Skeletal muscle satellite cell (primary cell): Measurements from ENCODE around the gene DNAI2.

Experiments used
- H3K27me3 ChIP-seq: 2 replicates; pipeline ENCODE4 v1.7.0; 2013; ENCODE audit warnings: low read length; ENCODE audit not compliant: control insufficient read depth, insufficient read depth
- H3K36me3 ChIP-seq: 2 replicates; pipeline ENCODE4 v1.7.0; 2013; ENCODE audit warnings: mild to moderate bottlenecking, control low read depth, low read length; ENCODE audit not compliant: insufficient read depth
- H3K4me1 ChIP-seq: 2 replicates; pipeline ENCODE4 v1.7.0; 2013; ENCODE audit warnings: low read length; ENCODE audit not compliant: control insufficient read depth, insufficient read depth
- H3K4me2 ChIP-seq: 2 replicates; pipeline ENCODE4 v1.7.0; 2013; ENCODE audit warnings: mild to moderate bottlenecking, low read length
- H3K4me3 ChIP-seq: 2 replicates; pipeline ENCODE4 v1.7.0; 2013; ENCODE audit warnings: low read length
- H3K9ac ChIP-seq: 2 replicates; pipeline ENCODE4 v1.7.0; 2013; ENCODE audit warnings: mild to moderate bottlenecking, low read depth, low read length, moderate library complexity
- H3K9me3 ChIP-seq: replicated peaks from 2 replicates; pipeline ENCODE4 v1.7.0; 2013; ENCODE audit warnings: mild to moderate bottlenecking, control low read depth, low read length

Gene DNAI2

GRCh38 chr17:74334393-74335039, 60.5 kb downstream of the DNAI2 start:
- Histone ChIP-seq H3K36me3 (no peaks in the 10 kb centered on the region), H3K4me1 (no peaks in the 10 kb centered on the region), H3K27me3 (no peaks in the 10 kb centered on the region), H3K4me3 (no peak overlapping the region), H3K9ac (no peak overlapping the region), H3K4me2 (no peak overlapping the region), H3K9me3 (no peaks in the 10 kb centered on the region)

- no peak overlapping the region for H3K4me2 ChIP-seq
- H3K4me1 ChIP-seq, result no peaks in the 10 kb centered on the region
- H3K9me3 ChIP-seq, result no peaks in the 10 kb centered on the region
- no peak overlapping the region for H3K4me3 ChIP-seq
- no peak overlapping the region for H3K9ac ChIP-seq
- no peaks in the 10 kb centered on the region for H3K27me3 ChIP-seq
- no peaks in the 10 kb centered on the region for H3K36me3 ChIP-seq
Observed at GRCh38 chr17:74335529-74336062, 61.6 kb downstream of the DNAI2 start.

GRCh38 chr17:74336307-74336706, 62.3 kb downstream of the DNAI2 start:
- no peak overlapping the region for H3K4me2 ChIP-seq
- no peaks in the 10 kb centered on the region for H3K4me1 ChIP-seq
- no peaks in the 10 kb centered on the region for H3K27me3 ChIP-seq
- no peak overlapping the region for H3K4me3 ChIP-seq
- no peak overlapping the region for H3K9ac ChIP-seq
- H3K36me3 ChIP-seq, result no peaks in the 10 kb centered on the region
- no peaks in the 10 kb centered on the region for H3K9me3 ChIP-seq

GRCh38 chr17:74337834-74338500, 63.9 kb downstream of the DNAI2 start:
- Histone ChIP-seq H3K4me3 (no peak overlapping the region), H3K4me1 (no peaks in the 10 kb centered on the region), H3K27me3 (no peaks in the 10 kb centered on the region), H3K36me3 (no peaks in the 10 kb centered on the region), H3K9ac (no peak overlapping the region), H3K9me3 (no peaks in the 10 kb centered on the region), H3K4me2 (no peak overlapping the region)

- Histone ChIP-seq H3K9ac (no peak overlapping the region), H3K4me3 (no peak overlapping the region), H3K36me3 (no peaks in the 10 kb centered on the region), H3K27me3 (no peaks in the 10 kb centered on the region), H3K4me2 (no peak overlapping the region), H3K4me1 (no peaks in the 10 kb centered on the region), H3K9me3 (no peaks in the 10 kb centered on the region)
Observed at GRCh38 chr17:74339537-74340195, 65.6 kb downstream of the DNAI2 start.

GRCh38 chr17:74340470-74341023, 66.5 kb downstream of the DNAI2 start:
- H3K27me3 ChIP-seq, result no peaks in the 10 kb centered on the region
- no peak overlapping the region for H3K4me3 ChIP-seq
- no peak overlapping the region for H3K9ac ChIP-seq
- H3K36me3 ChIP-seq, result no peaks in the 10 kb centered on the region
- H3K4me2 ChIP-seq, result no peak overlapping the region
- no peaks in the 10 kb centered on the region for H3K9me3 ChIP-seq
- no peaks in the 10 kb centered on the region for H3K4me1 ChIP-seq

GRCh38 chr17:74342224-74342623, 68.2 kb downstream of the DNAI2 start:
- no peak overlapping the region for H3K4me3 ChIP-seq
- no peaks in the 10 kb centered on the region for H3K27me3 ChIP-seq
- H3K4me2 ChIP-seq, result no peak overlapping the region
- H3K36me3 ChIP-seq, result no peaks in the 10 kb centered on the region
- H3K4me1 ChIP-seq, result no peaks in the 10 kb centered on the region
- H3K9me3 ChIP-seq, result no peaks in the 10 kb centered on the region
- H3K9ac ChIP-seq, result no peak overlapping the region

- H3K27me3 ChIP-seq, result no peaks in the 10 kb centered on the region
- no peak overlapping the region for H3K4me2 ChIP-seq
- no peaks in the 10 kb centered on the region for H3K4me1 ChIP-seq
- no peak overlapping the region for H3K4me3 ChIP-seq
- no peak overlapping the region for H3K9ac ChIP-seq
- no peaks in the 10 kb centered on the region for H3K9me3 ChIP-seq
- H3K36me3 ChIP-seq, result no peaks in the 10 kb centered on the region
Observed at GRCh38 chr17:74343121-74343520, 69.1 kb downstream of the DNAI2 start.

- H3K9ac ChIP-seq, result no peak overlapping the region
- no peaks in the 10 kb centered on the region for H3K4me1 ChIP-seq
- H3K4me2 ChIP-seq, result no peak overlapping the region
- H3K36me3 ChIP-seq, result no peaks in the 10 kb centered on the region
- H3K9me3 ChIP-seq, result no peaks in the 10 kb centered on the region
- peaks cover 1% of the 10 kb centered on the region for H3K27me3 ChIP-seq
- H3K4me3 ChIP-seq, result no peak overlapping the region
Observed at GRCh38 chr17:74343526-74344284, 69.7 kb downstream of the DNAI2 start.

- Histone ChIP-seq H3K4me3 (no peak overlapping the region), H3K36me3 (no peaks in the 10 kb centered on the region), H3K4me1 (no peaks in the 10 kb centered on the region), H3K9ac (no peak overlapping the region), H3K27me3 (peaks cover 2% of the 10 kb centered on the region), H3K9me3 (no peaks in the 10 kb centered on the region), H3K4me2 (no peak overlapping the region)
Observed at GRCh38 chr17:74344658-74345057, 70.6 kb downstream of the DNAI2 start.
